GM19452 (cell line): ENCODE results near the gene SLC19A2.
A peak's percentile ranks its signal among the peaks of the same experiment; 100 is the strongest.

Experiments used
- ATAC-seq: cut with Tn5 transposase; IDR thresholded peaks from one replicate; pipeline ENCODE4 v1.9.1; 2021; ENCODE audit not compliant: unreplicated experiment

SLC19A2 gene

GRCh38 chr1:169478094-169478672 lies 7.6 kb downstream of the SLC19A2 start:
- ATAC-seq: no peak

DNA sequence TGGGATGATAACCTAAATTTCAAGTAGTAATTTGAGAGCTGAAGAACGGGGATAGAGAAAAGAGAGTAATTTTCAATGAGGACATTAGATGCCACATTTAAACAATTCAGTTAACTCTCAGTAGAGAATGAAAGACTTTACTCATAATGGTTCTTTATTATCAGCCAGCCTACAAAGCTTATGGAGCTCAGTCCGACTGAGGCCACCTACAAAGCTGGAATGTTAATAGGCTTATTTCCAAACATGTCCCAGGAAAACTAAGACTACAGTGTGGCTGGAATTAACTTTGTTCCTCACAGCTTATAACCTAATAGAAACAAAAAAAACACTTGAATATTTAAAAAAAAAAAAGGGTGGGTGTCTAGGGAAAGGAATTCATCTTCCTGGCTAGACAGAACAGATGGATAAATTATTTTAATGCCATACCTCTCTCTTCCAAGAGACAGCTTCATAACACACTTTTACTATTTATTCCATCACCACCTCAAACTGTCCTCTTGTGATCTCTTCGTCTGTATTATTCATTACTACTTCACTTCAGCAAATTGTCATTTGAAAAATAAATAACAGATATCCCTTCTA lies 9.8 kb downstream of the SLC19A2 start:
- no peak for ATAC-seq

DNA sequence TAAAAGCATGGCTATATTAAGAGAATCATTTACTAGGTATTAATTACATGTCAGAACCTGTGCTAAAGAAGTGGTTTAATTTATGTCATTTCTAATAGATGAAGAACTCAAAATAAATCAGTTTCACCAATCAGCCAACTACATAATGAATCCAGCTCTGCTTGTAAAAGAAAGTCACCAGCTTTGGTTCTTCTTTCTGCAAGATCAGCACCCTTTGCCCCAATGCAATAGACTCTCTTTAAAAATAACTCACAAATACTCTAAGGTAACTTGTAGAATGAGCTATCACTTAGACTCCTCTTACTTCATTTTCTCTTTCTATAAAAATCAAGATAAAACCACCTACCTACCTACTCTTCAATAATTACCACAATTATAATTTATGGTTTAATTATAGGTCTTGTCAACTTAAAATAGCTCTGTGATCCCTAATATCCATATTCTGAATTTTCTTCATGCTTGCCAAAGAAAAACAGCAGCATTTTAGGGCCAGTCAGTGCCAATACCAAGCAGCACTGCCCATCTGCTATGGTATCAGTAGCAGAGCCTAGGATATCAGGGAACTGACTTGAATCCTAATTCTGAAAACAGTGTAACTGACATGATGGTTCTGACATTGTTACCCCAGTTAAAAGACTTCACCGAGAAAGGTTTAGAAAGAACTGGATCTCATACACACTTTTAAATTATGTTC lies 11.3 kb downstream of the SLC19A2 start:
- ATAC-seq: no peak

- ATAC-seq: no peak
Measured at GRCh38 chr1:169473347-169473746, 12.4 kb downstream of the SLC19A2 start.

DNA sequence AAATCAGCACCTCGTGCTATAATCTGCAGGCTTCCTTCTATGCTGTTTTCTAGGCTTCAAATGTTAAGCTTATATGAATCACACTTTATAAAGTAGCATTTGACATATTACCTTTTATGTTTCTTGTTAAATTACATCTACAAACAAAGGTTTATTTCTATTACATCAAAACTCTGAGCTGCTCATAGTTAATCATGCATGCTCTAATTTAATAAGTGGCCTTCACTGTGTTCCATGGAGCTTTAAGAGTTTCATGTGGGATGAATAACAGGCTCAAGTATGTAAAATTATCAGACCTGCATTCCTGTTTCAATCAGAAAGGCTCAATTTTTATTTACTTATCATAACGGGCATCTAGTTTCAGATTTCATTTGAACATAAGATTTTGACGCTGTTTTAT lies 13.0 kb downstream of the SLC19A2 start:
- no peak for ATAC-seq

DNA sequence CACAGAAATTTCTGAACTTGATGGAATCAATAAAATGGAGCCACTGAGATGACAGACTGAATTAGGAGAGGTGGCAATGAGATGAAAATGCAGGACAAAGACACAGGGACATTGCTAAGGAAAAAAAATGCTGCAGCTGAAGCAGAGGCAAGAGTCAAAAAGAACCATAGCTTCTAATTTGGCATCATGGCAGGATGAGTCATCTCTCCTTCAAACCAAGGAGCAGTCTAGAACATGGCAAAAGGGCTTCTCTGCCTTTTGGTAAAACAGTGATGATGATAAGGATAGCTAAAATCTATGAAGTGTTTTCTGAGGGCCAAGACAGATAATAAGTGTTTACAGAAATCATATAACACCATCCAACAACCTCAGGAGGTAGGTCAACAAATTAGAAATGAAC lies 16.8 kb downstream of the SLC19A2 start:
- no peak for ATAC-seq

DNA sequence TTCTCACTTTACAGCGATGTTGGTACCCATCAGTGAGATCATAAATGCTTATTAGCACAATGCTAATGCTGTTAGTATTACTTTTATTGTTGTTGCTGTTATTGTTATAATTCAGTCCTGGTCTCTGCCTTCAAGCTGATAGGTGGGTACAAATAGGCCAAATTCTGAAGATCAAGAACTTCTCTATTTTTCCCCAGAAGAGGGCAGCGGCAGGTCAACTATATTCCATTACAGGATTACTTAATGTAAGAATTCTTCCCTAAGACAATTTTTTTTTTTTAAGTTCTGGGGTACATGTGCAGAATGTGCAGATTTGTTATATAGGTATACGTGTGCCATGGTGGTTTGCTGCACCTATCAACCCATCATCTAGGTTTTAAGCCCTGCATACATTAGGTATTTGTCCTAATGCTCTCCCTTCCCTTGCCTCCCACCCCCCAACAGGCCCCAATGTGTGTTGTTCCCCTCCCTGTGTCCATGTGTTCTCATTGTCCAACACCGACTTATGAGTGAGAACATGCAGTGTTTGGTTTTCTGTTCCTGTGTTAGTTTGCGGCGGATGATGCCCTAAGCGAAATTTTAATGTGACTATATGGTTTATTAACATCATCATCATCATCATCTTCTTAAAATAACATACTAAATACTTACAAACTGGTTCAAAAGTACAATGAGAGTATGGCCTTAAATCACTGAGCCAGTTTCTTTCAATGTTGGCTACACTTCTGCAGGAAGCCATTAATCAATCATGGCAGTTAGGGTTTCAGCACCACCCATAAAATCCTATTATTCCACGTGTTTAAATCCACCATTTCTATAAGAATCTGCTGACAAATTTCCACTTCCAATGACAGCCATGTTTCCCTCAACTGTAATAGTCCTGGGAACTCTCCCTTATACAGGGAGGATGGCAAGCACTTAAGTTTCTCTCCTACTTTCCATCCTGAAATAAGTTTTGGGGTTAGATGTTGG lies 19.2 kb downstream of the SLC19A2 start:
- no peak for ATAC-seq

DNA sequence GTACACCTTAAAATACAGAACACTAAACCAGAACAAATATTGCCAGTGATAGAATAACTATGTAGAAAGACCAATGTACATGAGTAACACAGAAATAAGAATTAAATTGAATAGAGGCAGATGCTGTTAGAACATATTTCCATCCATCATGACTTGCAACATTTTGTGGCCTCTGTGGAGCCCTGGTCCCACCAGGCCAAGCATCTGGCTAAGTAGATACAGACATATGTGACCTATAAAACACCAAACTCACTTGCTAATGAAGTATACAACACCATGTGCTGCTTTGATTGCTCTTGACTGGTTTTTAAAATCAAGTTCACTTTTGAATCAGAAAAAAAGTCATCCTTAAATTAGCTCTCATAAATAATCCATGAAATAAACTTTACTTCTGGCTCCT lies 20.5 kb downstream of the SLC19A2 start:
- ATAC-seq: no peak

DNA sequence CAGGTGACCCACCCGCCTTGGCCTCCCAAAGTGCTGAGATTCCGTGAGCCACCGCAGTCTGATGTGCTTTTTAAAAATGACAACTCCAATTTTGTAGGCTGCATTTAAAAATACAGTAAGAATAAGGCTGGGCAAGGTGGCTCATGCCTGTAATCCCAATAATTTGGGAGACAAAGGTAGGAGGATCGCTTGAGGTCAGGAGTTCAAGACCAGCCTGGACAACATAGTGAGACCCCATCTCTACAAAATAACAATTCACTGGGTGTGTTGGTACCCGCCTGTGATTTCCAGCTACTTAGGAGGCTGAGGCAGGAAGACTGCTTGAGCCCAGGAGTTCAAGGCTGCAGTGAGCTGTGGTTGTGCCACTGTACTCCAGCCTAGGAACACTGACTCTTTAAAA lies 23.4 kb downstream of the SLC19A2 start:
- no peak for ATAC-seq

DNA sequence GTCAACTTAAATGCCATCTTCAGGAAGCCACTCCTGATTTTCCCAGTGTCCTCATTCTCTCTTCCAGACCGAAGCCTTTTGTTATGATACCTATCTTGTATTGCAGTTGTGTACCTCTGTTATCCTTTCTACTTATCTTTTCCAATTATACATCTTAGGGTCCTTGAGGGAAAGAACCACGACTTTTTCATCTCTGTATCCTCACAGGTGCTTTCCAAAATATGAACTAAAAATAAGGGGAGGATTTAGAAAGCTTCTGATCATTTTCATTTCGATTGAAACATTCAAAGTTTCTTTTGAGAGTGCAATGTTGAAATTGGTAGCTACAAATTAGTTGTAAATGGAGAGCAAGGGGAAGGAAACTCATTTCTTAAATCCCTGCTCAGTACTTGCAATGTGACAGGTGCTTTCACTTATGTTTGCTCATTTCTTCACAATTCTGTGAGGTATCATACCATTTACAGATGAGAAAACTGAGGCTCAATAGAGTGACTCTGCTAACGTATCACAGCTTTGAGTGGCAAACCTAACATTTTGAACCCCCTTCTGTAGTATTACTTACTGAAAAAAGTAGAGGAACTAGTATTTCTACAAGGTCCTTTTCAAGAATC lies 24.2 kb downstream of the SLC19A2 start:
- no peak for ATAC-seq

- no peak for ATAC-seq
Measured at GRCh38 chr1:169460191-169460833, 25.4 kb downstream of the SLC19A2 start.

DNA sequence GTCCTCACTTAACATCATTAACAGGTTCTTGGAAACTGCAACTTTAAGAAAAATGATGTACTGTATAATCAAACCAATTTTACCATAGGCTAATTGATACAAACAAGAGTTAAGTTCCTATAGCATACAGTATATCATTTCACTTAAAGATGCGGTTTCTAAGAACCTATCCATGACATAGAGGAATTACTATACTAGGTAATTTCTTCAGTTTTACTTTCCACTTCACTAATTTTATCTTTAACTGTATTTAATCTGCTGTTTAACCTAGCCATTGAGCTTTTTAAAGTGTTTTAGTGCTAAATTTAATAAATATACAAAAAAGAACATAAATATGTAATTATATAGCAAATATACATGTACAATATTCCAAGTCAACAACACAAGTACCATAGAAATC lies 28.3 kb downstream of the SLC19A2 start:
- ATAC-seq: no peak

DNA sequence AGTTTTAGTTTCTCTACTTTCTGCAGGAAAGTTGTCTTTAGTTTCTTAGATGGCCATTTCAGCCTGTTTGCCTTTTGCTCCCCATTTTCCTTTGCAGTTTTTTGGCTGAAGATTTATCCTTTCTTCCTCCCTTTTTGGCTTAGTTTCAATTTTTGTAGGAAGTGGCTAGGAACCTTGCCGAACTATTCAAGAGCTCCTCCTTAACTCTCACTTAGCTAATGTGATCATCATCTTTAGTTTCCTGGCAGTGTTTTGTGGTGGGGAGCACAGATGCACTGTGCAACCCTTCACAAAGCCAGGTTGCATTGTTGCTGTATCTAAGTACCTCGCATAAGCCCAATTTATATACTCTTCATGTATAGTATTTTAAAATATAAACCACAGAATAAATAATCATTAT lies 29.7 kb downstream of the SLC19A2 start:
- ATAC-seq: no peak

GRCh38 chr1:169452921-169453320 lies 32.8 kb downstream of the SLC19A2 start:
- no peak for ATAC-seq

GRCh38 chr1:169451218-169451824 lies 34.4 kb downstream of the SLC19A2 start:
- ATAC-seq: no peak

DNA sequence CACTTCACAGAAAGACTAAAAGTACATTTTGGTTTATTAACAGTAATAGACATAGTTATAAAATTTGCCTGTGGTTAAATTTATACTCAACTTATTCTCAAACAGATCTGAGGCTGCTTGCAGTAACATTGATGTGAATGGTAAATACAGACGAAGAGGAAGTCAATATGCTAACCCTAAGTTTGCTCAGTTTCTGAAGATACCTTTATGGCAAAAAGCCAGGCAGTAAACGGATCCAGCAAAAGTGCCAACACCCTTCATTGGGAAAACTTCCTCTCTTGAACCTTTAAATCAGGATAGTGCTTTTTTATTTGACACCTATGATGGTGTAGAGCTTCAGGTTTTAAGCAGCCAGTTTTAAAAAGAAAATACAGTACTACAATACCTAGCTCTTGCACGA lies 41.8 kb downstream of the SLC19A2 start:
- ATAC-seq: no peak

DNA sequence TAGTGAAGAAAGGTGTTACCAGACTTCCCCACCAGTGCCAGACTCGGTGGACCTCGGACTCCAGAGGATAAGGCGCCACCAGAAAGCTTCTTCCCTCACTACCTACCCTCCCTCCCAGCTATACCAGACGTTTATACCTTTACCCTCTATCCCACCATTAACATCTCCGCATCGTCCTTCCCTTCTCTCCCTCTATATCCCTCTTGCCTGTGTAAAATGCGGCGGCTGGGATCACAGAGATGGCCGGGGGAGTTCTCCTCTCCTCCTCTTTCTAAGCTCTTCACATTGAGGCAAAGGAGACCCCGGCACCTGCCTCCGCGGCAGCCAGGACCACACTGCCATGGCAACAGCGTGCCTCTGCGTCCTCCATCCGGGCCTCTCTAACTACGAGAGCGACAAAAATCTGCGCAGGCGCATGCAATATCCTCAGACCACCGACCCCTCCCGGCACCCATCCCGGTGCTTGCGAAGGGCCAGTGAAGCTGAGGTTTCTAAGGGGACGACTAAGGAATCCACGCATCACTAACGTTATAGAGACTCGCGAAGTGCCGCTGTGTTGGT lies 58.6 kb downstream of the SLC19A2 start, which contains the start of gene CCDC181:
Gene CCDC181, minus strand, starts transcription at position 394 of the 561 bp plus-strand sequence. CDS start 2,547 bp downstream, outside the sequence.
- peak; percentile 61 for ATAC-seq

GRCh38 chr1:169426174-169426705 lies 59.5 kb downstream of the SLC19A2 start:
- ATAC-seq: no peak

- ATAC-seq: no peak
Measured at GRCh38 chr1:169421309-169421708, 64.4 kb downstream of the SLC19A2 start.
